ENCODE measurements around the gene RAB1A. TPM values are rescaled to one million over a fixed set of nuclear protein-coding genes. Genes with fewer than 3 reads are reported as not detected.

Gene RAB1A
- total and polyA plus RNA-seq, 2 of the 13 experiments (the other 11 are each of a cell fraction or from before 2014, with no cell fraction given), result 206 to 226 TPM

DNA sequence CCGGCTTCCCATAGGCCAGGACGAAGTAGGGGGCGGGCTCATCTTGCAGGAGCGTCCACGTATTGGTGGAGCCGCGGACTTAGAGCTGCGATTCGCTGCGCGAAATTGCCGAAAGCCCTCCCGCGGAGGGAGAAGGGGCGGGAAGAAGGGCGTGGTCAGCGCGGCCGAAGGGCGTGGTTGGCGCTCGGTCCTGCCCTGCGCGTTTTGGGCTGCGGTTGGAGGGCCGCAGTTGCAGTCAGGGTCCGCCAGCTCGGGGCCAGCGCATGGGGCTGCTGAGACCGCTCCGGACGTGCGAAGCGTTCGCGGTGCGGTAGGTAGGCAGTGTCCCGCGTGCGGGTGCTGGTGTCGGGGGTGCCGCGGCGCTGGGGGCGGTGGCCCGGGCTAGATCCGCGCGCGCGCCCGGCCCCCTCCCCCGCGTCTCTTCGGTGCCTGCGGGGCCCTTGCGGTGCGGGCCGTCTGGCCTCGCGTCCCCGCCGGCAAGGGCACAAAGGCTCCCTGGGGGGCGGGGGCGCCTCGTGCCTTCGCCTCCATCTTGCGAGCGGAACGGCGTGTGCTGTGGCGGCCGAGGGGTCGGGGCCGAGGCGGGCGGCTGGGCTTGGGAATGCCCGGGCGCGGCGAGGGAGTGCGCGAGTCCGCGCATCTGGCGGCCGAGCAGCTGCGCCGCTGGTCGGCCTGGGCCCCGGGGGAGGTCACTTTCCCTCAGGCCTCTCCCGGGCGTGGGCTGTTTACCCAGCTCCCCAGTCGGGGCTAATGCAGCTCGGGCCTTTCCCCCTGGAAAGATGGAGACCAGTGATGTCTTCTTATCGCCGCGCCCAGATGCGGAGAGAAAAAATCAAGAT lies 73.5 kb downstream of the RAB1A start, which contains the start of gene CEP68 (continued):
- TF ChIP-seq ZBTB42 (CRISPR knock-in tag; IDR thresholded peaks at IDR 0.05) (peak; percentile 46; the same call in 1 of the 2 replicates), SIN3A (IDR thresholded peaks at IDR 0.05; ENCODE audit: borderline replicate concordance, low read depth, low read length) (peak; percentile 36; the same call in 1 of the 2 replicates), BRD4 (CRISPR knock-in tag; IDR thresholded peaks at IDR 0.05) (peak; percentile 80; the same call in 1 of the 2 replicates), KLF6 (CRISPR knock-in tag; IDR thresholded peaks at IDR 0.05) (peak; percentile 94), ZNF615 (CRISPR knock-in tag; IDR thresholded peaks at IDR 0.05; ENCODE audit: borderline replicate concordance) (no peak), MTF1 (CRISPR knock-in tag; IDR thresholded peaks at IDR 0.05) (peak; percentile 18; the same call in 1 of the 2 replicates), HNRNPLL (IDR thresholded peaks at IDR 0.05; ENCODE audit: low read depth, low read length, poor library complexity, severe bottlenecking) (peak; percentile 94), SP5 (CRISPR knock-in tag; IDR thresholded peaks at IDR 0.05; ENCODE audit: borderline replicate concordance, low read depth) (peak; percentile 85; the same call in 1 of the 2 replicates), REL (CRISPR knock-in tag; conservative IDR thresholded peaks at IDR 0.05) (peak; percentile 96; the same call in 1 of the 2 replicates), RBM39 (IDR thresholded peaks at IDR 0.05; ENCODE audit: low read depth, low read length, poor library complexity, severe bottlenecking) (peak; percentile 36), ZNF780A (CRISPR knock-in tag; IDR thresholded peaks at IDR 0.05) (peak; percentile 78), TCF7L2 (IDR thresholded peaks at IDR 0.05; ENCODE audit: low read depth, low read length) (no peak), ZNF432 (CRISPR knock-in tag; IDR thresholded peaks at IDR 0.05; ENCODE audit: borderline replicate concordance) (no peak), NFIC (IDR thresholded peaks at IDR 0.05; ENCODE audit: low read length) (no peak), IKZF1 (IDR thresholded peaks at IDR 0.05) (no peak), MTA1 (CRISPR knock-in tag; IDR thresholded peaks at IDR 0.05; ENCODE audit: borderline replicate concordance) (no peak), ELF4 (CRISPR knock-in tag; IDR thresholded peaks at IDR 0.05; ENCODE audit: borderline replicate concordance) (no peak), AHR (CRISPR knock-in tag; IDR thresholded peaks at IDR 0.05) (no peak; the same call in 1 of the 2 replicates), SRF (IDR thresholded peaks at IDR 0.05; ENCODE audit: low read depth, low read length) (no peak), ERF (CRISPR knock-in tag; IDR thresholded peaks at IDR 0.05) (peak; percentile 94), HCFC1 (IDR thresholded peaks at IDR 0.05; ENCODE audit: low read depth, low read length) (no peak), SP4 (CRISPR knock-in tag; IDR thresholded peaks at IDR 0.05) (peak; percentile 99)
- TF ChIP-seq, protein P1, sequence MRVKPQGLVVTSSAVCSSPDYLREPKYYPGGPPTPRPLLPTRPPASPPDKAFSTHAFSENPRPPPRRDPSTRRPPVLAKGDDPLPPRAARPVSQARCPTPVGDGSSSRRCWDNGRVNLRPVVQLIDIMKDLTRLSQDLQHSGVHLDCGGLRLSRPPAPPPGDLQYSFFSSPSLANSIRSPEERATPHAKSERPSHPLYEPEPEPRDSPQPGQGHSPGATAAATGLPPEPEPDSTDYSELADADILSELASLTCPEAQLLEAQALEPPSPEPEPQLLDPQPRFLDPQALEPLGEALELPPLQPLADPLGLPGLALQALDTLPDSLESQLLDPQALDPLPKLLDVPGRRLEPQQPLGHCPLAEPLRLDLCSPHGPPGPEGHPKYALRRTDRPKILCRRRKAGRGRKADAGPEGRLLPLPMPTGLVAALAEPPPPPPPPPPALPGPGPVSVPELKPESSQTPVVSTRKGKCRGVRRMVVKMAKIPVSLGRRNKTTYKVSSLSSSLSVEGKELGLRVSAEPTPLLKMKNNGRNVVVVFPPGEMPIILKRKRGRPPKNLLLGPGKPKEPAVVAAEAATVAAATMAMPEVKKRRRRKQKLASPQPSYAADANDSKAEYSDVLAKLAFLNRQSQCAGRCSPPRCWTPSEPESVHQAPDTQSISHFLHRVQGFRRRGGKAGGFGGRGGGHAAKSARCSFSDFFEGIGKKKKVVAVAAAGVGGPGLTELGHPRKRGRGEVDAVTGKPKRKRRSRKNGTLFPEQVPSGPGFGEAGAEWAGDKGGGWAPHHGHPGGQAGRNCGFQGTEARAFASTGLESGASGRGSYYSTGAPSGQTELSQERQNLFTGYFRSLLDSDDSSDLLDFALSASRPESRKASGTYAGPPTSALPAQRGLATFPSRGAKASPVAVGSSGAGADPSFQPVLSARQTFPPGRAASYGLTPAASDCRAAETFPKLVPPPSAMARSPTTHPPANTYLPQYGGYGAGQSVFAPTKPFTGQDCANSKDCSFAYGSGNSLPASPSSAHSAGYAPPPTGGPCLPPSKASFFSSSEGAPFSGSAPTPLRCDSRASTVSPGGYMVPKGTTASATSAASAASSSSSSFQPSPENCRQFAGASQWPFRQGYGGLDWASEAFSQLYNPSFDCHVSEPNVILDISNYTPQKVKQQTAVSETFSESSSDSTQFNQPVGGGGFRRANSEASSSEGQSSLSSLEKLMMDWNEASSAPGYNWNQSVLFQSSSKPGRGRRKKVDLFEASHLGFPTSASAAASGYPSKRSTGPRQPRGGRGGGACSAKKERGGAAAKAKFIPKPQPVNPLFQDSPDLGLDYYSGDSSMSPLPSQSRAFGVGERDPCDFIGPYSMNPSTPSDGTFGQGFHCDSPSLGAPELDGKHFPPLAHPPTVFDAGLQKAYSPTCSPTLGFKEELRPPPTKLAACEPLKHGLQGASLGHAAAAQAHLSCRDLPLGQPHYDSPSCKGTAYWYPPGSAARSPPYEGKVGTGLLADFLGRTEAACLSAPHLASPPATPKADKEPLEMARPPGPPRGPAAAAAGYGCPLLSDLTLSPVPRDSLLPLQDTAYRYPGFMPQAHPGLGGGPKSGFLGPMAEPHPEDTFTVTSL (CRISPR knock-in tag; IDR thresholded peaks at IDR 0.05; ENCODE audit: borderline replicate concordance), result no peak
- TF ChIP-seq, protein P2, sequence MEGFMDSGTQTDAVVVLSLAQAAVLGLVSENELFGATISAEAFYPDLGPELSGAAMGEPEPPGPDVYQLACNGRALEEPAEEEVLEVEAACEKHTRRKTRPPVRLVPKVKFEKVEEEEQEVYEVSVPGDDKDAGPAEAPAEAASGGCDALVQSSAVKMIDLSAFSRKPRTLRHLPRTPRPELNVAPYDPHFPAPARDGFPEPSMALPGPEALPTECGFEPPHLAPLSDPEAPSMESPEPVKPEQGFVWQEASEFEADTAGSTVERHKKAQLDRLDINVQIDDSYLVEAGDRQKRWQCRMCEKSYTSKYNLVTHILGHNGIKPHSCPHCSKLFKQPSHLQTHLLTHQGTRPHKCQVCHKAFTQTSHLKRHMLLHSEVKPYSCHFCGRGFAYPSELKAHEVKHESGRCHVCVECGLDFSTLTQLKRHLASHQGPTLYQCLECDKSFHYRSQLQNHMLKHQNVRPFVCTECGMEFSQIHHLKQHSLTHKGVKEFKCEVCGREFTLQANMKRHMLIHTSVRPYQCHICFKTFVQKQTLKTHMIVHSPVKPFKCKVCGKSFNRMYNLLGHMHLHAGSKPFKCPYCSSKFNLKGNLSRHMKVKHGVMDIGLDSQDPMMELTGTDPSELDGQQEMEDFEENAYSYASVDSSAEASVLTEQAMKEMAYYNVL (CRISPR knock-in tag; IDR thresholded peaks at IDR 0.05; ENCODE audit: borderline replicate concordance), result no peak
